GM12878 (cell line): ENCODE measurements around the gene CALY. TPM values are rescaled to one million over a fixed set of nuclear protein-coding genes. Genes with fewer than 3 reads are reported as not detected.

Experiments
- ATAC-seq: fragments of 200-7000 bp; cut with Tn5 transposase; 3 replicates; pipeline ENCODE4 v1.9.1; 2020; ENCODE audit warnings: mild to moderate bottlenecking, moderate library complexity
- BruUV-seq: library from RNA; stranded (reverse); fragments of 400-500 nt; replicated peaks from 2 replicates; lab custom pipeline; 2021; lab: Mats Ljungman, UMichigan
- CTCF ChIA-PET: fragments of 300-600 bp; sonication (Branson Sonifier 250); formaldehyde crosslinking; extraction: SDS; loops from one replicate; lab custom pipeline; 2021; ENCODE audit warnings: inconsistent platforms; lab: Yijun Ruan, JAX
- POLR2A ChIA-PET: fragments of 350-600 bp; formaldehyde crosslinking; extraction: SDS; loops from one replicate; lab custom pipeline; 2021; ENCODE audit warnings: inconsistent platforms; lab: Charles Lee
- RAD21 ChIA-PET: fragments of 300-600 bp; sonication (Branson Sonifier 250); formaldehyde crosslinking; loops from one replicate; lab custom pipeline; 2023; ENCODE audit warnings: antibody characterized with exemption; ENCODE audit not compliant: unreplicated experiment; lab: Charles Lee
- SMC1A ChIA-PET: fragments of 300-600 bp; sonication (Branson Sonifier 250); formaldehyde crosslinking; loops from one replicate; lab custom pipeline; 2023; ENCODE audit not compliant: unreplicated experiment, uncharacterized antibody; lab: Charles Lee
- DNase-seq: peaks from one replicate; pipeline ENCODE4 v3.0.0-alpha.2; 2011; ENCODE audit warnings: low read depth, low spot score
- FAIRE-seq: peaks from 3 replicates; lab custom pipeline; 2011; peaks lifted over from hg19 to GRCh38; lab: Jason Lieb, UNC
- H2AFZ ChIP-seq: 2 replicates; pipeline ENCODE4 v1.6.0; 2011; ENCODE audit warnings: low read depth, low read length, control low read depth; ENCODE audit not compliant: control insufficient read depth
- H3K27ac ChIP-seq: 2 replicates; pipeline ENCODE4 v1.5.1; 2011; ENCODE audit warnings: control low read depth; ENCODE audit not compliant: control insufficient read depth, insufficient read depth
- H3K27me3 ChIP-seq, 2 experiments: replicated peaks in 1 of 2; 2 replicates each; pipeline versions ENCODE4 v1.6.0 to v1.6.1; 2011; ENCODE audit warnings: low read length in 1 of 2; ENCODE audit not compliant: control insufficient read depth in 2 of 2, insufficient read depth in 2 of 2
- H3K36me3 ChIP-seq, 2 experiments: 2 replicates each; pipeline ENCODE4 v1.5.1; 2011; ENCODE audit warnings: low read length in 1 of 2; ENCODE audit not compliant: control insufficient read depth in 2 of 2, insufficient read depth in 2 of 2
- H3K4me1 ChIP-seq: 2 replicates; pipeline ENCODE4 v1.6.1; 2011; ENCODE audit warnings: mild to moderate bottlenecking, low read length, moderate library complexity, mixed read lengths; ENCODE audit not compliant: control insufficient read depth, insufficient read depth
- H3K4me2 ChIP-seq: 2 replicates; pipeline ENCODE4 v1.6.0; 2011; ENCODE audit warnings: control low read depth; ENCODE audit not compliant: control insufficient read depth, insufficient read depth
- H3K4me3 ChIP-seq: fragments of 200-600 bp; sonication (generic); 2 replicates; pipeline ENCODE4 v1.5.1; 2016
- H3K79me2 ChIP-seq: 2 replicates; pipeline ENCODE4 v1.6.0; 2011; ENCODE audit warnings: low read length; ENCODE audit not compliant: control insufficient read depth, insufficient read depth
- H3K9ac ChIP-seq: 2 replicates; pipeline ENCODE4 v1.8.0; 2011; ENCODE audit warnings: low read length, control low read depth, mixed read lengths; ENCODE audit not compliant: control insufficient read depth, insufficient read depth
- H3K9me3 ChIP-seq: replicated peaks from 3 replicates; pipeline ENCODE4 v1.5.1; 2011; ENCODE audit warnings: mild to moderate bottlenecking, low read length; ENCODE audit not compliant: control insufficient read depth, insufficient read depth
- H4K20me1 ChIP-seq: 2 replicates; pipeline ENCODE4 v1.6.0; 2011; ENCODE audit not compliant: control insufficient read depth, insufficient read depth
- BACH1 ChIP-seq: fragments of 450-650 bp; IDR thresholded peaks from 2 replicates; pipeline ENCODE4 v1.6.1; 2017; ENCODE audit warnings: mild to moderate bottlenecking, borderline replicate concordance
- CTCF ChIP-seq, 3 experiments: IDR thresholded peaks in 2 of 3; conservative IDR thresholded peaks in 1 of 3; 2 replicates each; pipeline ENCODE4 v1.5.1; 2011; ENCODE audit warnings: low read depth in 3 of 3, low read length in 3 of 3, mild to moderate bottlenecking in 3 of 3, control low read depth in 2 of 3, moderate library complexity in 2 of 3, inconsistent platforms in 1 of 3, mixed read lengths in 1 of 3; ENCODE audit not compliant: control insufficient read depth in 2 of 3, insufficient read depth in 1 of 3; ENCODE audit errors: extremely low read depth in 1 of 3
- POLR2A ChIP-seq: IDR thresholded peaks from 2 replicates; pipeline ENCODE4 v1.6.1; 2011; ENCODE audit warnings: low read depth, mild to moderate bottlenecking, low read length
- ZNF274 ChIP-seq: IDR thresholded peaks from one replicate; pipeline ENCODE4 v1.8.0; 2011; ENCODE audit not compliant: insufficient read length, insufficient read depth
- WGBS: methylation state at CpG from one replicate; pipeline ENCODE4 v1.1.6; 2016; ENCODE audit warnings: low lambda C conversion rate; ENCODE audit not compliant: insufficient replicate concordance, insufficient coverage; ENCODE audit errors: missing lambda C conversion rate; 5-methylcytosine and 5-hydroxymethylcytosine counted together
- in situ Hi-C: fragments of 300-500 bp; cut with MboI; formaldehyde crosslinking; loops from 9 replicates; pipeline ENCODE4 v1.14.3; 2018; ENCODE audit warnings: mixed read lengths
- intact Hi-C: fragments of 100-400 bp; cut with micrococcal nuclease; formaldehyde crosslinking; loops from one replicate; pipeline ENCODE4 v1.14.2; 2022; ENCODE audit not compliant: unreplicated experiment
- polyA plus RNA-seq, 11 experiments: library from polyadenylated mRNA; depleted of rRNA in 4 of 11; unstranded in 6 of 11; stranded (reverse) in 5 of 11; fragments of >200 nt; fragmentation: Nextera tagmentation in 4 of 11; fragmentation: Illumina TruSeq in 1 of 11; extraction: Ambion mirVana in 4 of 11; extraction: Trizol in 1 of 11; gene quantifications; 1 replicate in 1 of 11; 2 replicates in 10 of 11; pipeline versions ENCODE4 v1.2.1 to v1.2.3, GENCODE V29; 2011 to 2016; ENCODE audit warnings: inconsistent platforms in 2 of 11, missing spikeins in 2 of 11, low read depth in 1 of 11
- total RNA-seq, 4 experiments: library from RNA; depleted of rRNA in 3 of 4; stranded (reverse); fragments of >200 nt in 3 of 4; fragmentation: Illumina TruSeq in 1 of 4; extraction: Trizol in 1 of 4; gene quantifications; 2 replicates each; pipeline versions ENCODE4 v1.2.1 to v1.2.3, GENCODE V29; 2013 to 2021

CALY gene
- total and polyA plus RNA-seq, 10 of the 15 experiments (the other 5 are each of a cell fraction or from before 2014, with no cell fraction given): 0.07 TPM; not detected in 9

DNA sequence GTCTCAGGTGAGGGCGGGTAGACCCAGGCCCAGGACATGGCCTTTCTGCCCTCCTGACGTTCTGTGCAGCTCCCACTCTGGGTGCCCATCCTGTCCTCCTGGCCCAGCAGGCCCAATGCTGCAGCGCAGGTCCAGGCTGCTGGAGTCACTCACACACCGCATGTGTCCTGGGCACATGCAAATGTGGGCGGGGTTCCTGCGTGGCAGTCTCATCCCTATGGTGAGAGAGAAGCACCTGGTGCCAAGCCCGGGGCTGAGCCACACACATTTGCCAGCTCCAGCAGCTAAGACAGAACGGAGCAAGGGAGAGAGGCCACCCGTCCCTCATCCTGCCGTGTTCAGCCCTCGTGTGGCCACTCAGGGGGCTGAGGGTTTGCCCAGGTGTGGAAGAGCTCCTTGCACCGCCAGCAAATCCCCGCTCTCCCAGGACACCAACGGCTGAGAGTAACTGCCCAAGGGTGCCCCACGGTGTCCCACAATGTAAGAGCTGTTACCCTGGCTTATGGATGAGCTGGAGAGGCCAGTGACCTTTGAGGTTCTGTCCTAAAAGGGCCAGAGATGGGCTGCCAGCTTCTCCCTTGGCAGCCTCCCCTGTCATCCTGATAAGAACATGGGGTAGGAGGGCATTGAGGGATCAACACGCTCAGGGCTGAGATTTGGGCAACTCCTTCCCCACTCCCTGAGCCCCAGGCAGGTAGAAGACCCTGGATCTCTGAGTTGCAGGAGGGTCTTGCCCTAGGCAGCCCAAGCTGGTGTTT, 16.7 kb upstream of the CALY start:
- no peak overlapping the region for H3K9ac ChIP-seq
- in situ Hi-C loops: no loop called here
- TF ChIP-seq POLR2A (peak; percentile 52; the same call in 1 of the 2 replicates), ZNF274 (no peak)

GRCh38 chr10:133351408-133352318, 15.0 kb upstream of the CALY start:
- H2AFZ ChIP-seq: no peak overlapping the region
- H3K4me1 ChIP-seq: no peaks in the 10 kb centered on the region
- no peak overlapping the region for H3K4me2 ChIP-seq
- no peaks in the 10 kb centered on the region for H3K27me3 ChIP-seq
- no peak overlapping the region for H3K27ac ChIP-seq
- in situ Hi-C loops: no loop called here
- H4K20me1 ChIP-seq: no peaks in the 10 kb centered on the region
- no peaks in the 10 kb centered on the region; the same call in 1 of the 2 replicates for H3K79me2 ChIP-seq
- WGBS: 62% methylated on average over 24 of the region's 24 CpGs
- ATAC-seq (no peak), FAIRE-seq (no peak), DNase-seq (no peak)
- H3K9me3 ChIP-seq: no peaks in the 10 kb centered on the region
- RAD21 ChIA-PET: no interaction called here
- no peak overlapping the region for H3K4me3 ChIP-seq
- no peak overlapping the region for H3K9ac ChIP-seq
- CTCF ChIA-PET: no interaction called here
- H3K36me3 ChIP-seq: no peaks in the 10 kb centered on the region
- intact Hi-C loops: no loop called here
- TF ChIP-seq BACH1: no peak
- TF ChIP-seq POLR2A: 0 out of 2 replicates have a peak, but pooled peaks have one; percentile 36
- 0 out of 6 replicates have a peak, but pooled peaks of 2 of the 3 experiments have one; percentile 4 to 6 for TF ChIP-seq CTCF (IDR thresholded peaks at IDR 0.05 in 2 of 3, conservative IDR thresholded peaks at IDR 0.05 in 1 of 3; ENCODE audit: control insufficient read depth in 2 of 3, extremely low read depth in 1 of 3, insufficient read depth in 1 of 3, low read depth in 3 of 3, low read length in 3 of 3)
- no TSS peak for BruUV-seq
- SMC1A ChIA-PET: no interaction called here
- POLR2A ChIA-PET: interaction anchor here (0.6 kb wide), 1 partner anchor 21 kb away, joined by 3 read pairs; no protein-coding TSS in a partner anchor

More for the DNA sequence above, 16.7 kb upstream of the CALY start:
- Histone ChIP-seq H3K27me3 (no peaks in the 10 kb centered on the region), H3K79me2 (no peaks in the 10 kb centered on the region; the same call in 1 of the 2 replicates), H3K4me1 (no peaks in the 10 kb centered on the region), H3K36me3 (no peaks in the 10 kb centered on the region), H2AFZ (no peak overlapping the region), H3K4me2 (no peak overlapping the region), H4K20me1 (no peaks in the 10 kb centered on the region), H3K27ac (no peak overlapping the region), H3K4me3 (no peak overlapping the region), H3K9me3 (no peaks in the 10 kb centered on the region)
- ChIA-PET CTCF (no interaction called here), RAD21 (no interaction called here), POLR2A (interaction anchor here (1.6 kb wide), 1 partner anchor 9 kb away, joined by 4 read pairs; no protein-coding TSS in a partner anchor), SMC1A (no interaction called here)
- DNase-seq: no peak
- intact Hi-C loops: no loop called here
- no TSS peak for BruUV-seq
- ATAC-seq: no peak
- FAIRE-seq: no peak
- WGBS: 41% methylated on average over 16 of the region's 16 CpGs
